GM23338 (cell line): Measurements from ENCODE around the gene C8A.

Experiments used
- CTCF ChIP-seq, 2 experiments: fragments of 200-600 bp in 1 of 2; sonication (generic) in 1 of 2; conservative IDR thresholded peaks; 2 replicates each; pipeline versions ENCODE4 v1.5.1 to v1.6.1; 2016 to 2017; ENCODE audit warnings: antibody characterized with exemption in 2 of 2, low read depth in 2 of 2, mild to moderate bottlenecking in 2 of 2, moderate library complexity in 1 of 2
- EZH2 ChIP-seq: fragments of 200-600 bp; sonication (generic); IDR thresholded peaks from one replicate; pipeline ENCODE4 v1.8.0; 2017; ENCODE audit warnings: antibody characterized with exemption, mild to moderate bottlenecking, low read depth; ENCODE audit not compliant: unreplicated experiment
- EZH2phosphoT487 ChIP-seq: fragments of 200-600 bp; sonication (generic); IDR thresholded peaks from one replicate; pipeline ENCODE4 v1.8.1; 2018; ENCODE audit warnings: antibody characterized with exemption; ENCODE audit not compliant: unreplicated experiment
- POLR2AphosphoS5 ChIP-seq: IDR thresholded peaks from 2 replicates; pipeline ENCODE4 v1.6.1; 2016; ENCODE audit warnings: antibody characterized with exemption, low read depth

- TF ChIP-seq CTCF (conservative IDR thresholded peaks at IDR 0.05; ENCODE audit: low read depth in 2 of 2): no peak
- TF ChIP-seq EZH2: no peak
- TF ChIP-seq POLR2AphosphoS5: no peak
- no peak for TF ChIP-seq EZH2phosphoT487
These were observed 2.1 kb upstream of the C8A start for GRCh38 chr1:56852476-56852875.
